Activated naive CD4-positive, alpha-beta T cell treated with anti-CD3 and anti-CD28 coated beads for 36 hours (primary cell): ENCODE data around the gene TMCC2. TPM values are rescaled to one million over a fixed set of nuclear protein-coding genes. Genes with fewer than 3 reads are reported as not detected.
A peak's percentile ranks its signal among the peaks of the same experiment; 100 is the strongest.

Experiments used
- CTCF ChIA-PET: fragments of 350-600 bp; sonication (Branson Sonifier 250); formaldehyde crosslinking; loops from one replicate; lab custom pipeline; 2021; ENCODE audit warnings: antibody characterized with exemption; lab: Charles Lee
- DNase-seq: peaks from one replicate; pipeline ENCODE4 v3.0.0-alpha.2; 2020
- H3K27ac Mint-ChIP-seq: one replicate; pipeline ENCODE4 v1.8.0; 2021; ENCODE audit warnings: mild to moderate bottlenecking, mixed read lengths
- H3K27me3 Mint-ChIP-seq: one replicate; pipeline ENCODE4 v1.8.0; 2021; ENCODE audit warnings: low read depth, mixed read lengths
- H3K36me3 Mint-ChIP-seq: one replicate; pipeline ENCODE4 v1.8.0; 2021; ENCODE audit warnings: low read depth, mixed read lengths
- H3K4me1 Mint-ChIP-seq: one replicate; pipeline ENCODE4 v1.8.0; 2021; ENCODE audit warnings: low read depth, mixed read lengths
- H3K4me3 Mint-ChIP-seq: one replicate; pipeline ENCODE4 v1.8.0; 2021; ENCODE audit warnings: mild to moderate bottlenecking, moderate library complexity, mixed read lengths
- H3K9me3 Mint-ChIP-seq: one replicate; pipeline ENCODE4 v1.8.0; 2021; ENCODE audit warnings: mixed read lengths
- intact Hi-C: fragments of 100-400 bp; cut with micrococcal nuclease; formaldehyde crosslinking; loops from one replicate; pipeline ENCODE4 v1.15.1; 2023
- total RNA-seq, 2 experiments: library from RNA; stranded (reverse); gene quantifications; one replicate each; pipeline ENCODE4 v1.2.3, GENCODE V29; 2021

The TMCC2 gene
- total RNA-seq, 2 experiments from 2014 or later, result 42.5 to 44.8 TPM

DNA sequence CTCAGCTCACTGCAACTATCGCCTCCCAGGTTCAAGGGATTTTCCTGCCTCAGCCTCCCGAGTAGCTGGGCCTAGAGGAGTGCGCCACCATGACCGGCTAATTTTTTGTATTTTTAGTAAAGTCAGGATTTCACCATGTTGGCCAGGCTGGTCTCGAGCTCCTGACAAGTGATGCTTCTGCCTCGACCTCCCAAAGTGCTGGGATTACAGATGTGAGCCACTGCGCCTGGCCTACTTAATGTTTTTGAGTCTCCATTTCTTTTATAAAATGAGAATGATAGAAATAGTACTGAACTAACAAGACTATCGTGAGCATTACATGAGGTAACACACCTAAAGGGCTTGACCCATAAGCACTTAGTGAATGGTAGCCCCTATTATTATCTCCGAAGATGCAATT, 72.4 kb downstream of the TMCC2 start:
- Mint-ChIP-seq H3K9me3 (no peaks in the 10 kb centered on the region), H3K27ac (no peak overlapping the region), H3K27me3 (no peaks in the 10 kb centered on the region), H3K36me3 (peaks cover 15% of the 10 kb centered on the region), H3K4me3 (no peak overlapping the region), H3K4me1 (peaks cover 49% of the 10 kb centered on the region)
- CTCF ChIA-PET, result interaction anchor here (1.6 kb wide), 1 partner anchor 25 kb away, joined by 3 read pairs; no protein-coding TSS in a partner anchor
- intact Hi-C loops, result no loop called here
- DNase-seq, result no peak

DNA sequence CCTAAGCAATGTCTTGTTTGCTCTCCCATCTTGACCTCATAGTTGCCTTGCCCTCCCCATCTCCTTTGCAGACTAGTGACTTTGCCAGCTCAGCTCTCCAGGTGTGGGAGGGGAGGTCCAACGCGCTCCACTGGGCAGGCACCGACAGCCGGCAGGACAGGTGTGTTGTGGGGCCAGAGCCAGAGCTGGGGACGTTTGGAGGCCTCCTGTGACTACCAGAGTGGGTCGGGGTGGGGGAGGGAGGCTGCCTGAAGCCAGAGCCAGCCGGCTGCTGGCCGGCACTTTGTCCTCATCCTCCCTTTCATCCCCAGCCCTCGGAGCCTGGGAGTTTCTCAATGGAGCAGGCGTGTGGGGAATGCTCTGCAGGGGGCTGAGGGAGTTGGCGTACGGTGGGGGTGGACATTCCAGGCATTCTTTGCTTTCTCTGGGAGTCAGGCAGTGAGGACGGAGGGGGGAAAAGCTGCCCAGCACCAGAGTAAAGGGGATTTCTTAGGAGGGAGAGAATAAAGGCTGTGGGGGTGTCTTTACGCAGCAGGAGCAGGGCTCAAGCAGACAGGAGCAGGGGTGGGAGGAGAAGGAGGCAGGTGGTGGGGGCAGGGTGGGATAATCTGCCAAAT, 73.6 kb downstream of the TMCC2 start:
- CTCF ChIA-PET, result interaction anchor here (1.1 to 1.6 kb wide), 3 partner anchors 10 to 24 kb away, joined by 3 read pairs; no protein-coding TSS in a partner anchor
- Mint-ChIP-seq H3K36me3 (peaks cover 24% of the 10 kb centered on the region), H3K9me3 (no peaks in the 10 kb centered on the region), H3K4me3 (no peak overlapping the region), H3K4me1 (peaks cover 45% of the 10 kb centered on the region), H3K27me3 (no peaks in the 10 kb centered on the region), H3K27ac (no peak overlapping the region)
- intact Hi-C loops, result no loop called here
- no peak for DNase-seq

DNA sequence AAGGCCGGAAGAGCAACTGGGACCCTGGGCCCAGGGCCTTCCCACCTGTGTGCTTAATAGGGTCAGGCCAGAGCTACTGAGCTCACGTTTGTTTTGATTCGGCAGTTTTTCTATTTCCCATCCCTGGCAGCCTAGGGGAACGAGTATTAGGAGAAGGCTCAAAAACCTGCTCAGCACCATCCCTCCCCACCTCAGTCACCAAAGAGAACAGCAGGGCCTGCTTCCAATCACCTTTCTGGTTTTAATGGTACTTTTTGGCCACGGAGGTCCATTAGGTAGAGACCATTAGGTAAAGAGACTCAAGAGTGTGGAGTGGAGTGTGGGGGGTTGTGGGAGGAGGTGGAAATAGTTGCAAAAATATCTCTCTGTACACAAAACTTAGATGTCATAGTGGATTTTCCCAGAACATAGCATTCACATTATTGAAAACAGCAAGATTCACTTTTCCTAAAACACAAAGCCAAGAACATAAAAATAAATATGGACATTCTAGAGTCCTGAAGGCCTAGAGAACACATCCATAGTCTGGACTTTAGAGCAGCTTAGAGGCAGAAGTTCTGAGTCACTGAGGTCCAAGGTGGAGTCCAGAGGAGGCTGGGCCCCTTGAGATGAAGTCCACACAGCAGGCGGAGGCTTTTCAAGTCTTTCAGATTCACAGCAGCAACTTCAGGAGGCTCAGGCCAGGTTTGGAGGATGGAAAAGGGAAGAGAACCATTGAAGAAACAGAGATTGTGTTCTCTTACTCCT, 74.3 kb downstream of the TMCC2 start:
- intact Hi-C loops, result no loop called here
- no peaks in the 10 kb centered on the region for H3K27me3 Mint-ChIP-seq
- H3K27ac Mint-ChIP-seq, result peak overlapping the region; percentile 57
- DNase-seq, result no peak
- peaks cover 24% of the 10 kb centered on the region for H3K36me3 Mint-ChIP-seq
- H3K4me1 Mint-ChIP-seq, result peaks cover 42% of the 10 kb centered on the region
- CTCF ChIA-PET, result interaction anchor here (1.1 to 1.2 kb wide), 2 partner anchors 10 to 20 kb away, joined by 3 read pairs; no protein-coding TSS in a partner anchor
- H3K9me3 Mint-ChIP-seq, result no peaks in the 10 kb centered on the region
- no peak overlapping the region for H3K4me3 Mint-ChIP-seq

DNA sequence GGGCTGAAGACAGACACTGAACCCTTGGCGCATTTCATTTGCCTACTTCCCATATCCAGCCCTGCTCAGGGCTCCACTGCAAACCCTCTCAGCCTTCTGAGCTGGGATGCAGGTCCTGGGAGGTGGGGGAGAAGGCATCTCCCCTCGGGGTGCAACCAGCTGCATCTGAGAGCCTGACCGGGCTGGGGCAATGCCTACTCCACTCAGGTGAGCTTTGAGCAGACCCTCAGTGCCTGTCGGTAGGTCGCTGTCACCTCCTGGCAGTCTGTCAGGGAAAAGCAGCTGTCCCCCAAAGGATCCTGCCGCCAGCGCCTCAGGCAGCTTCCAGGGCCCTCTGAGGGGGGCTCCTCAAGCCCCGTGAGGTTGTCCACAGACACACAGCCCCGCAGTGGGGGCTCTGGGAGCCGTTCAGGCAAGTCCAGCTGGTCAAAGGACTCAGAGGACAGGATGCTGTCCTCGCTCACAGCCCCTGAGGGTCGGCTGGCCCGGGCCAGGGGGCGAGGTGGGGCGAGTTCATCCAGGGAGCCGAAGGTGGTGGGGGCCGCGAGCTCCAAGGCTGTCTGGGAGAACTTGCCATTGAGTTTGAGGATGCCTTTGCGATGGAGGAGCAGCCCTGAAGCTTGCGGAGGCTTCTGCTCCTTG, 75.6 kb downstream of the TMCC2 start:
- intact Hi-C loops, result no loop called here
- Mint-ChIP-seq H3K4me1 (peaks cover 36% of the 10 kb centered on the region), H3K27ac (no peak overlapping the region), H3K9me3 (no peaks in the 10 kb centered on the region), H3K36me3 (peaks cover 33% of the 10 kb centered on the region), H3K27me3 (no peaks in the 10 kb centered on the region), H3K4me3 (no peak overlapping the region)
- CTCF ChIA-PET, result interaction anchor here (1.8 to 2.6 kb wide), 3 partner anchors 22 to 30 kb away, joined by 5 to 11 read pairs (median 6); no protein-coding TSS in a partner anchor
- no peak for DNase-seq

DNA sequence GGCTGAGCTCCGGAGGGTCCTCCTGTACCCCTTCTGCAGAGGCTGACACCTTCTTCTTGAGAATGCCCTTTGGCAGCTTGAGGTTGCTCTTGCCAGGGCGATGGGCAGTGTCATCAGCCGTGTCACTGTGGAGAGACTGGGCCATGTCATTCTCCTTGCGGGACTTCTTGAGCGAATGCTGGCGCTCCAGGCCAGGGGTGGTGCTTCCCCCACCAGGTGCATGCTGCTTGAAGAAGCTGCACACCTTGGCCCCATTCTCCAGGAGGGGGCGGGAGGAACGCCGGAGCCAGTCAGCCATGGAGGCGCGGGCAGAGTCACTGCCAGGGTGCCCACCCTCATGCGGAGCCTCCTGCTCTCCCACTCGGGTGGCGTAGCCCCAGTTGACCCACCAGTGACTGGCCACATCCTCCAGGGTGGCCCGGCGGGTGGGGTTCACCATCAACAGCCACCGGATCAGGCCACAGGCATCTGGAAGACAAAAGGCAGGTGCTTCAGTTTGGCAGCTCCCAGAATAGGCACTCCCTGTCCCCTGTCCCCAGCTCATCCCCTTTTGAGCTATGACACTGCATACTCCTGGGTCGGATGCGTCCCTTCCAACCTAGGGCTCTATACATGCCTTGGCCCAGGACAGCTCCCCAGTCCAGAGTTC, 76.4 kb downstream of the TMCC2 start:
- peak overlapping the region; percentile 75 for H3K27ac Mint-ChIP-seq
- peaks cover 34% of the 10 kb centered on the region for H3K4me1 Mint-ChIP-seq
- no peak for DNase-seq
- no peaks in the 10 kb centered on the region for H3K9me3 Mint-ChIP-seq
- H3K27me3 Mint-ChIP-seq, result no peaks in the 10 kb centered on the region
- peaks cover 37% of the 10 kb centered on the region for H3K36me3 Mint-ChIP-seq
- H3K4me3 Mint-ChIP-seq, result no peak overlapping the region
- CTCF ChIA-PET, result interaction anchor here (1.8 to 2.6 kb wide), 3 partner anchors 21 to 31 kb away, joined by 5 to 11 read pairs (median 6); no protein-coding TSS in a partner anchor
- intact Hi-C loops, result no loop called here

DNA sequence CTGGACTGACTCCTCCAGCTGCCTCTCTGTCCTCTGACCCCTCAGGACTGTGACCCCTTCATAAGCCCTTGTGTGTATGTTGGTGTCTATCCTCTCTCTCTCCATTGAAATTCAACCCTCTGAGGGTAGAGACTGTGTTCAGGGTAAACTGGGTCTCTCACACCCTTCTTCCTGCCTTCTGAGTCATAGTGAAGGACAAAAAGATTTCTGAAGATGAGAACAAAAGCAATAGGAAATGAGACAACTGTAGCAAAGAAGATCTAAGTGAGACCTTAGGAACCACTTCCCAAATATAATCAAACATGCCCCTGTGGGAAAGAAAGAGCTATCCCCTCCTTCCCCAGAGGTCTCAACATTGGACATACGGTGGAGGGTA, 76.9 kb downstream of the TMCC2 start:
- Mint-ChIP-seq H3K9me3 (no peaks in the 10 kb centered on the region), H3K4me1 (peaks cover 34% of the 10 kb centered on the region), H3K36me3 (peaks cover 39% of the 10 kb centered on the region), H3K27ac (peak overlapping the region; percentile 75), H3K27me3 (no peaks in the 10 kb centered on the region), H3K4me3 (no peak overlapping the region)
- intact Hi-C loops, result no loop called here
- CTCF ChIA-PET, result interaction anchor here (1.8 to 2.6 kb wide), 3 partner anchors 21 to 31 kb away, joined by 5 to 11 read pairs (median 6); no protein-coding TSS in a partner anchor
- no peak for DNase-seq

DNA sequence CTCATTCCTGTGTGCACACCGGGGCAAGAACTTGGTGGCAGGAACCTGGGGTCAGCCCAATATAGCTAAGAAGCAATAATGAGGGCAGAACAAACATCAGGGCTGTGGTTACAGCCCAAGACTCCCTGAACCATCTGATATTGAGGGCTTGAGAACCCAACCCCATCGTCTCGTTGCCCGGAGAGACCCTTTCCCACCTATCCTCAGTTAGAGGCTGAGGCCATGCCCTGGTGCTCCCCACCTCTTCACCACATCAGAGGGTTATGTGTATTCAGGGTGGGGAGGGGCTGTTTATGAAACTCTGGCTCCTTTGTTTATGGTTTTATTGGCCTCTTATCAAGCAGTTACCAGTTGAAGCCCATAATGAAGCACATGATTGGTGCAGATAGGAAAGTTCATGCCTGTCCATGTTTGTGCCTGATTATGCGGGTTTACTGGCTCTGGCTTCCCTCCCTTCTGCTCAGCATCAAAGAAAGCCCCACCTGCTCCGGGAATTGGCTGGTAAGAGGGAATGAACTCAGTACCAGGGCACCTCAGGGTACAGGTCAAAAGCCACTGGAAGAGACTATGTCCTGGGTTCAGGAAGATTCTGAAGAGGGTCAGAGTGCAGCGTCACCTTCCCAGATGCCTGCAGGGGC, 79.3 kb downstream of the TMCC2 start:
- no peak overlapping the region for H3K27ac Mint-ChIP-seq
- CTCF ChIA-PET, result interaction anchor here (1.0 to 1.7 kb wide), 2 partner anchors 19 to 34 kb away, joined by 3 to 5 read pairs; no protein-coding TSS in a partner anchor
- intact Hi-C loops, result no loop called here
- peaks cover 50% of the 10 kb centered on the region for H3K4me1 Mint-ChIP-seq
- no peaks in the 10 kb centered on the region for H3K27me3 Mint-ChIP-seq
- peaks cover 51% of the 10 kb centered on the region for H3K36me3 Mint-ChIP-seq
- no peak overlapping the region for H3K4me3 Mint-ChIP-seq
- no peaks in the 10 kb centered on the region for H3K9me3 Mint-ChIP-seq
- no peak for DNase-seq

DNA sequence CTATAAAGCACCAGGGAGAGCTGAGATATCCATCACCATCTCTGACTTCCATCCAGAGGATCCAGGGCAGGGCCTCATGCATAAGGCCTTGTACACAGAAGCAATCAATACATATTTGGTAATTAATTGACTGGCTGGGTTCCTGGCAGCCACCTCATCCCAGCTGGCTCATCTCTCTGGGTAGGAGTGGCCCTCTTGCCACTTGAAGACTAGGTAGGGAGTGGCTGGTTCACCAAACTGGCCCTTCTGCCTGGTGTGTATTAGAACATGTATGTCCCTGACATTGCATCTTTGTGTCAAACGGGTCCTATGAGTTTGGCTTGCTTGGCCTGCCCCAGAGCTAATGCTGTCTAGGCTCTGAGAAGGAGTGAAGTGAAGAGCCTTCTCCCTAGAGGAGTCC, 82.0 kb downstream of the TMCC2 start:
- H3K9me3 Mint-ChIP-seq, result no peaks in the 10 kb centered on the region
- intact Hi-C loops, result loop anchor here (10.0 kb wide), 2 partner anchors 465 to 795 kb away; partner anchors contain the start of genes MDM4 and RAB29
- H3K27me3 Mint-ChIP-seq, result no peaks in the 10 kb centered on the region
- no peak overlapping the region for H3K4me3 Mint-ChIP-seq
- no peak for DNase-seq
- peak overlapping the region; percentile 44 for H3K27ac Mint-ChIP-seq
- peaks cover 68% of the 10 kb centered on the region for H3K4me1 Mint-ChIP-seq
- peaks cover 45% of the 10 kb centered on the region for H3K36me3 Mint-ChIP-seq
- CTCF ChIA-PET, result interaction anchor here (0.6 to 2.1 kb wide), 2 partner anchors 15 to 26 kb away, joined by 3 to 8 read pairs; no protein-coding TSS in a partner anchor

DNA sequence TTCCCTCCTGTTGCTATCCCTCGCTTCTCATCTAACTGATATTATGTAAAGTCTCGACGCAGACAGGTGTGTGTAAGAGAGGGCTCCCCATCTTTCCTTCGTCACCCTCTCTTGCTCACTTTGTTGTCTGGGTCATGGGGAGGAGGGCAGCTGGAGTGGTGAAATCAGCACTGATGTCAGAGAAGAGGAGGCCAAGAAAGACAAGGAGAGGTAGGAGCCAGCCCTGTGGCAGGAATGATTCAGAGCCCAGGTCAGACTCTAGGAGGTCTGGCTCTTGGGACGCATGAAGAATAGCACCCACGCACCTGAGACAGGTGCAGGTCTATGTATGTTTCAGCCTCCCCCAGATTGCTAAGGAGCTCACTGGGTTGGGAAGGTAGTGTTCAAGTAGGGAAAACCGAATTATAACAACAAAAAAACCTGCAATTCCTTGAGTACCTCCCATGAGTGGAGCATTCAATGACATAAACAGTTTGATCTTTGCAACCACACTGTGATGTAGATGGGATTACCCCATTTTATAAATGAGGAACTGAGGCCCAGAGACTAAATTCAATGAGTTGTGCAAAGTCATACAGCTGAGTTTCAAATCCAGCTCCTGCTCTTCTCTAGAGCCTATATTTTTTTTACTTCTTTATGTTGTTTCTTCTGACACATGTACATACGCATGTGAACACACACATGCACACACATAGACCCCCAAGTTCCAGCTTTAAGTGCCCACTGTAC, 83.4 kb downstream of the TMCC2 start:
- no peak overlapping the region for H3K4me3 Mint-ChIP-seq
- CTCF ChIA-PET, result interaction anchor here (0.9 to 23.5 kb wide), 3 partner anchors 9 to 33 kb away, joined by 3 to 948 read pairs (median 8); no protein-coding TSS in a partner anchor
- peak overlapping the region; percentile 56 for H3K27ac Mint-ChIP-seq
- intact Hi-C loops, result loop anchor here (10.0 kb wide), 2 partner anchors 464 to 796 kb away; partner anchors contain the start of genes MDM4 and RAB29
- H3K4me1 Mint-ChIP-seq, result peaks cover 72% of the 10 kb centered on the region
- no peaks in the 10 kb centered on the region for H3K27me3 Mint-ChIP-seq
- DNase-seq, result no peak
- no peaks in the 10 kb centered on the region for H3K9me3 Mint-ChIP-seq
- peaks cover 33% of the 10 kb centered on the region for H3K36me3 Mint-ChIP-seq

DNA sequence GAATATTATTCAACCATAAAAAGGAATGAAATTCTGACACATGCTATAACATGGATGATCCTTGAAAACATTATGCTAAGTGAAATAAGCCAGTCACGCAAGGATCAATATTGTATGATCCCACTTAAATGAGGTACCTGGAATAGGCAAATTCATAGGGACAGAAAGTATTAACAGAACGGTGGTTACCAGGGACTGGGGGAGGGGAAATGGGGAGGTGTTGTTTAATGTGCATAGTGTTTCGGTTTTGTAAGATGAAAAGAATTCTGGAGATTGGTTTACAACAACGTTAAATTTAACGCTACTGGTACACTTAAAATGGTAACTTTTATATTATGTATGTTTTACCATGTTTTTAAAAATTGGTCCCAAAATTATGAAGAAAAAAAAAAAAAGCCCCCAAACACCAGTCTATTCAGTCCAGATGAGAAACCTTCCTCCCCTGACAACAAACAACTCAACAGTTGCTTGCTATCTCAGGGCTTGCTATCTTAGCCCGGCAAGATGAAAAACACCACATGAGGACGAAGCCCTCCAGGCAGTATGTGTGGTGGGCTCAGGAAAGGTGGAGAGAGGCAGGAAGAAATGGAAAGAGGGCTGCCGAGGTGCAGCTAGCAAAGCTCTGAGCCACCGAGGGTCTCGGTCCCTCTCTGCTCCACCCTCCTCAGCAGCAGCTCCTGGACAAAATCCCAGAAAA, 85.3 kb downstream of the TMCC2 start:
- Mint-ChIP-seq H3K27me3 (no peaks in the 10 kb centered on the region), H3K4me1 (peaks cover 85% of the 10 kb centered on the region), H3K4me3 (peak overlapping the region; percentile 80), H3K36me3 (peaks cover 26% of the 10 kb centered on the region), H3K27ac (peak overlapping the region; percentile 93), H3K9me3 (no peaks in the 10 kb centered on the region)
- CTCF ChIA-PET, result interaction anchor here (0.7 to 23.5 kb wide), 7 partner anchors 12 to 83 kb away, joined by 3 to 948 read pairs (median 4); no protein-coding TSS in a partner anchor
- intact Hi-C loops, result loop anchor here (1.0 to 10.0 kb wide), 7 partner anchors 8 to 798 kb away; partner anchors contain the start of genes MDM4, NUAK2 and RAB29
- peak; percentile 58 for DNase-seq
